HepG2 (cell line): Measurements from ENCODE around the gene SHC3. TPM values are rescaled to one million over a fixed set of nuclear protein-coding genes. Genes with fewer than 3 reads are reported as not detected.

ENCODE experiments used
- ATAC-seq: fragments of 200-7000 bp; cut with Tn5 transposase; 3 replicates; pipeline ENCODE4 v1.9.1; 2020; ENCODE audit warnings: mild to moderate bottlenecking, moderate library complexity
- BruUV-seq: library from RNA; stranded (reverse); fragments of 400-500 nt; replicated peaks from 2 replicates; lab custom pipeline; 2021; lab: Mats Ljungman, UMichigan
- CTCF ChIA-PET: fragments of 300-600 bp; formaldehyde crosslinking; extraction: SDS; loops from one replicate; lab custom pipeline; 2021; ENCODE audit warnings: low total read pairs, inconsistent platforms, low intra/inter-chr PET ratio; lab: Yijun Ruan, JAX
- POLR2A ChIA-PET: fragments of 350-600 bp; sonication (Branson Sonifier 250); formaldehyde crosslinking; loops from one replicate; lab custom pipeline; 2020; ENCODE audit warnings: antibody characterized with exemption, inconsistent platforms; lab: Yijun Ruan, JAX
- DNase-seq: peaks from one replicate; pipeline ENCODE4 v3.0.0-alpha.2; 2015; ENCODE audit warnings: low spot score
- FAIRE-seq: peaks from 3 replicates; lab custom pipeline; 2011; peaks lifted over from hg19 to GRCh38; lab: Jason Lieb, UNC
- H2AFZ ChIP-seq: one replicate; pipeline ENCODE4 v1.6.1; 2011; ENCODE audit warnings: low read length, inconsistent platforms
- H3K27ac ChIP-seq: fragments of 300-600 bp; 3 replicates; pipeline ENCODE4 v1.8.0; 2011; ENCODE audit warnings: mixed run types, mild to moderate bottlenecking, mixed read lengths, low read length, inconsistent platforms; ENCODE audit not compliant: insufficient read depth; ENCODE audit errors: extremely low read length
- H3K27me3 ChIP-seq, 2 experiments: fragments of 200-600 bp in 1 of 2; 2 replicates in 1 of 2; 3 replicates in 1 of 2; pipeline versions ENCODE4 v1.6.0 to v1.8.0; 2011; ENCODE audit warnings: low read length in 2 of 2, mild to moderate bottlenecking in 2 of 2, moderate library complexity in 2 of 2, inconsistent platforms in 1 of 2; ENCODE audit not compliant: insufficient read depth in 2 of 2, control insufficient read depth in 1 of 2
- H3K36me3 ChIP-seq, 2 experiments: fragments of 200-600 bp in 1 of 2; replicated peaks in 1 of 2; 2 replicates in 1 of 2; 3 replicates in 1 of 2; pipeline versions ENCODE4 v1.5.1 to v1.8.0; 2011; ENCODE audit warnings: low read length in 2 of 2, inconsistent platforms in 1 of 2; ENCODE audit not compliant: insufficient read depth in 2 of 2, control insufficient read depth in 1 of 2
- H3K4me1 ChIP-seq: 2 replicates; pipeline ENCODE4 v1.5.1; 2012; ENCODE audit warnings: low read length, inconsistent platforms; ENCODE audit not compliant: insufficient read depth
- H3K4me2 ChIP-seq: 2 replicates; pipeline ENCODE4 v1.6.0; 2011; ENCODE audit warnings: low read depth, low read length, inconsistent platforms
- H3K4me3 ChIP-seq, 3 experiments: fragments of 200-600 bp in 1 of 3; sonication (generic), shearing (Covaris generic) in 1 of 3; replicated peaks in 1 of 3; 2 replicates each; pipeline ENCODE4 v1.5.1; 2011 to 2016; ENCODE audit warnings: low read length in 3 of 3, inconsistent platforms in 2 of 3, low read depth in 2 of 3, mild to moderate bottlenecking in 2 of 3, control low read depth in 1 of 3, mixed read lengths in 1 of 3; ENCODE audit not compliant: insufficient read depth in 1 of 3
- H3K79me2 ChIP-seq: one replicate; pipeline ENCODE4 v1.6.1; 2011; ENCODE audit warnings: low read length, inconsistent platforms; ENCODE audit not compliant: insufficient read depth
- H3K9ac ChIP-seq: 2 replicates; pipeline ENCODE4 v1.6.0; 2011; ENCODE audit warnings: mild to moderate bottlenecking, low read depth, low read length, inconsistent platforms; ENCODE audit not compliant: insufficient read depth
- H3K9me3 ChIP-seq: 2 replicates; pipeline ENCODE4 v1.5.1; 2012; ENCODE audit warnings: mild to moderate bottlenecking, low read length
- H4K20me1 ChIP-seq: 2 replicates; pipeline ENCODE4 v1.6.0; 2011; ENCODE audit warnings: inconsistent platforms, mild to moderate bottlenecking, low read length, moderate library complexity; ENCODE audit not compliant: insufficient read depth
- ARHGAP35 ChIP-seq: sonication (generic); formaldehyde crosslinking; IDR thresholded peaks from 2 replicates; pipeline ENCODE4 v1.9.0; 2022; ENCODE audit warnings: mild to moderate bottlenecking, inconsistent platforms, moderate library complexity, missing genetic modification reagents, borderline replicate concordance
- BRCA1 ChIP-seq: sonication (generic); formaldehyde crosslinking; IDR thresholded peaks from 2 replicates; pipeline ENCODE4 v1.4.0; 2020; ENCODE audit warnings: missing genetic modification reagents
- FOXA1 ChIP-seq, 2 experiments: fragments of 450-650 bp in 1 of 2; sonication (generic) in 1 of 2; formaldehyde crosslinking in 1 of 2; IDR thresholded peaks; 2 replicates each; pipeline versions ENCODE4 v1.4.0 to v1.6.1; 2016 to 2020; ENCODE audit warnings: missing genetic modification reagents in 1 of 2
- HDAC1 ChIP-seq: sonication (generic); formaldehyde crosslinking; IDR thresholded peaks from 2 replicates; pipeline ENCODE4 v1.5.1; 2020; ENCODE audit warnings: mild to moderate bottlenecking, missing genetic modification reagents
- MBNL3 ChIP-seq: fragments of 250-450 bp; sonication (Bioruptor Pico); conservative IDR thresholded peaks from 2 replicates; pipeline ENCODE4 v1.8.0; 2022; ENCODE audit warnings: mild to moderate bottlenecking, inconsistent platforms
- MED13 ChIP-seq: sonication (generic); formaldehyde crosslinking; IDR thresholded peaks from 2 replicates; pipeline ENCODE4 v1.5.0; 2020; ENCODE audit warnings: missing genetic modification reagents
- MED8 ChIP-seq: sonication (generic); formaldehyde crosslinking; IDR thresholded peaks from 2 replicates; pipeline ENCODE4 v1.8.1; 2023; ENCODE audit warnings: mild to moderate bottlenecking, missing genetic modification reagents; ENCODE audit not compliant: insufficient replicate concordance
- NFYC ChIP-seq: IDR thresholded peaks from 2 replicates; pipeline ENCODE4 v1.6.1; 2016; ENCODE audit warnings: missing genetic modification reagents, missing compliant biosample characterization
- SNRNP70 ChIP-seq: fragments of 200-400 bp; formaldehyde crosslinking; IDR thresholded peaks from 2 replicates; pipeline ENCODE4 v1.6.1; 2017; ENCODE audit warnings: mild to moderate bottlenecking, low read depth, low read length, moderate library complexity
- ZNF24 ChIP-seq: fragments of 450-650 bp; IDR thresholded peaks from 2 replicates; pipeline ENCODE4 v1.6.1; 2017; ENCODE audit warnings: antibody characterized with exemption, mild to moderate bottlenecking
- ZNF33A ChIP-seq: sonication (generic); formaldehyde crosslinking; IDR thresholded peaks from 2 replicates; pipeline ENCODE4 v1.5.1; 2020; ENCODE audit warnings: missing genetic modification reagents, mild to moderate bottlenecking, moderate library complexity, borderline replicate concordance
- ZNF773 ChIP-seq: sonication (generic); formaldehyde crosslinking; IDR thresholded peaks from 2 replicates; pipeline ENCODE4 v1.4.0; 2020; ENCODE audit warnings: missing genetic modification reagents, borderline replicate concordance
- ZZZ3 ChIP-seq: sonication (generic); formaldehyde crosslinking; IDR thresholded peaks from 2 replicates; pipeline ENCODE4 v1.4.0; 2020; ENCODE audit warnings: missing genetic modification reagents, mild to moderate bottlenecking, borderline replicate concordance
- WGBS: methylation state at CpG from one replicate; pipeline ENCODE4 v1.1.6; 2017; ENCODE audit warnings: low lambda C conversion rate; 5-methylcytosine and 5-hydroxymethylcytosine counted together
- in situ Hi-C: cut with HindIII; loops from 2 replicates; pipeline ENCODE4 v1.10.0; 2017; ENCODE audit warnings: low pct_unique_long_range_greater_than_20kb; ENCODE audit not compliant: extremely low pct_ligation_motif_present
- intact Hi-C: fragments of 100-400 bp; cut with micrococcal nuclease; formaldehyde crosslinking; loops from one replicate; pipeline ENCODE4 v1.10.0; 2022; ENCODE audit not compliant: unreplicated experiment
- polyA plus RNA-seq, 8 experiments: library from polyadenylated mRNA; depleted of rRNA in 3 of 8; stranded (reverse) in 7 of 8; unstranded in 1 of 8; fragments of >200 nt; fragmentation: Illumina TruSeq in 4 of 8; extraction: Trizol in 4 of 8; gene quantifications; 2 replicates each; pipeline versions ENCODE4 v1.2.1 to v1.2.3, GENCODE V29; 2011 to 2016; ENCODE audit warnings: low read depth in 4 of 8, missing spikeins in 1 of 8, mixed read lengths in 1 of 8; ENCODE audit not compliant: insufficient read depth in 1 of 8
- total RNA-seq, 5 experiments: library from RNA; depleted of rRNA; stranded (reverse); fragments of >200 nt; fragmentation: Illumina TruSeq; extraction: Trizol; gene quantifications; 2 replicates each; pipeline ENCODE4 v1.2.3, GENCODE V29; 2016; ENCODE audit warnings: low read depth in 1 of 5

The SHC3 gene
- total and polyA plus RNA-seq, 2 of the 13 experiments (the other 11 are each of a cell fraction or from before 2014, with no cell fraction given) = 0.09 to 0.89 TPM

- Histone ChIP-seq H2AFZ (no peak overlapping the region), H3K27me3 (peaks cover 0 to 24% of the 10 kb centered on the region in 2 experiments; a peak in 3 of 5 replicates), H3K79me2 (no peaks in the 10 kb centered on the region), H3K9ac (no peak overlapping the region), H3K4me3 (no peak overlapping the region), H3K4me2 (no peak overlapping the region), H3K36me3 (no peaks in the 10 kb centered on the region)
- POLR2A ChIA-PET = no interaction called here
- CTCF ChIA-PET = no interaction called here
- in situ Hi-C loops = no loop called here
- BruUV-seq = no TSS peak
- TF ChIP-seq ARHGAP35 (CRISPR knock-in tag) (no peak), ZNF773 (CRISPR knock-in tag) (no peak), BRCA1 (no peak), SNRNP70 (no peak), ZZZ3 (CRISPR knock-in tag) (no peak), MED8 (CRISPR knock-in tag) (no peak), MED13 (CRISPR knock-in tag) (no peak), ZNF24 (no peak), FOXA1 (IDR thresholded peaks at IDR 0.05) (no peak), FOXA1 (CRISPR knock-in tag; IDR thresholded peaks at IDR 0.05) (no peak), MBNL3 (no peak), HDAC1 (no peak), ZNF33A (CRISPR knock-in tag) (no peak), NFYC (CRISPR knock-in tag) (no peak)
- TF ChIP-seq, all 625 proteins: peak for 0
- no peak overlapping the region for H3K27ac ChIP-seq
- H3K4me1 ChIP-seq = peaks cover 11% of the 10 kb centered on the region; the same call in 1 of the 2 replicates
- intact Hi-C loops = no loop called here
- WGBS = 63% methylated on average over 14 of the region's 25 CpGs
- no peak for DNase-seq
- no peaks in the 10 kb centered on the region for H4K20me1 ChIP-seq
- H3K9me3 ChIP-seq = no peaks in the 10 kb centered on the region
- no peak for FAIRE-seq
- no peak for ATAC-seq
Measured at GRCh38 chr9:88990041-88990728, 188.4 kb downstream of the SHC3 start.
